Measurements from ENCODE around the gene ABCA8.
"Not testable (repeated sequence)": the region's sequence is repeated elsewhere in the genome, so short reads cannot be mapped to it uniquely, and the experiment has no call there.

The ABCA8 gene

GRCh38 chr17:68961214-68961882, 6.2 kb upstream of the ABCA8 start:
- no peaks in the 10 kb centered on the region for H3K9me3 ChIP-seq (ENCODE audit: control insufficient read depth in 1 of 2, low read length in 2 of 2)
- H3K27me3 ChIP-seq (ENCODE audit: control insufficient read depth in 1 of 2, insufficient read depth in 2 of 2, low read length in 2 of 2), result no peaks in the 10 kb centered on the region
- no peaks in the 10 kb centered on the region for H3K36me3 ChIP-seq (ENCODE audit: control insufficient read depth in 1 of 2, insufficient read depth in 2 of 2, low read length in 2 of 2)
- no peak overlapping the region for H3K9ac ChIP-seq (ENCODE audit: low read depth in 1 of 2, low read length in 2 of 2)
- no peak overlapping the region for H3K4me3 ChIP-seq (ENCODE audit: low read depth in 1 of 2, low read length in 2 of 2)
- H3K4me1 ChIP-seq (ENCODE audit: control insufficient read depth in 1 of 2, insufficient read depth in 2 of 2, low read length in 2 of 2), result no peaks in the 10 kb centered on the region
- no peak overlapping the region for H3K27ac ChIP-seq (ENCODE audit: low read depth, low read length)

- not testable (repeated sequence) for H3K27me3 ChIP-seq (ENCODE audit: control insufficient read depth in 1 of 2, insufficient read depth in 2 of 2, low read length in 2 of 2); H3K27ac ChIP-seq (ENCODE audit: low read depth, low read length); H3K36me3 ChIP-seq (ENCODE audit: control insufficient read depth in 1 of 2, insufficient read depth in 2 of 2, low read length in 2 of 2); H3K9me3 ChIP-seq (ENCODE audit: control insufficient read depth in 1 of 2, low read length in 2 of 2); H3K4me1 ChIP-seq (ENCODE audit: control insufficient read depth in 1 of 2, insufficient read depth in 2 of 2, low read length in 2 of 2); H3K9ac ChIP-seq (ENCODE audit: low read depth in 1 of 2, low read length in 2 of 2); H3K4me3 ChIP-seq (ENCODE audit: low read depth in 1 of 2, low read length in 2 of 2)
These were observed 3.9 kb upstream of the ABCA8 start for GRCh38 chr17:68959117-68959516.

- Histone ChIP-seq H3K4me1 (ENCODE audit: control insufficient read depth in 1 of 2, insufficient read depth in 2 of 2, low read length in 2 of 2) (no peaks in the 10 kb centered on the region), H3K9ac (ENCODE audit: low read depth in 1 of 2, low read length in 2 of 2) (no peak overlapping the region), H3K9me3 (ENCODE audit: control insufficient read depth in 1 of 2, low read length in 2 of 2) (no peaks in the 10 kb centered on the region), H3K27ac (ENCODE audit: low read depth, low read length) (no peak overlapping the region), H3K27me3 (ENCODE audit: control insufficient read depth in 1 of 2, insufficient read depth in 2 of 2, low read length in 2 of 2) (no peaks in the 10 kb centered on the region), H3K4me3 (ENCODE audit: low read depth in 1 of 2, low read length in 2 of 2) (no peak overlapping the region), H3K36me3 (ENCODE audit: control insufficient read depth in 1 of 2, insufficient read depth in 2 of 2, low read length in 2 of 2) (no peaks in the 10 kb centered on the region)
These were observed 2.8 kb upstream of the ABCA8 start for GRCh38 chr17:68957944-68958343.

GRCh38 chr17:68954146-68954896, 871 bp downstream of the ABCA8 start:
- Histone ChIP-seq H3K4me1 (ENCODE audit: control insufficient read depth in 1 of 2, insufficient read depth in 2 of 2, low read length in 2 of 2) (no peaks in the 10 kb centered on the region), H3K9me3 (ENCODE audit: control insufficient read depth in 1 of 2, low read length in 2 of 2) (no peaks in the 10 kb centered on the region), H3K27ac (ENCODE audit: low read depth, low read length) (no peak overlapping the region), H3K4me3 (ENCODE audit: low read depth in 1 of 2, low read length in 2 of 2) (peak overlapping the region in 1 of 2 donors; percentile 1), H3K9ac (ENCODE audit: low read depth in 1 of 2, low read length in 2 of 2) (no peak overlapping the region), H3K27me3 (ENCODE audit: control insufficient read depth in 1 of 2, insufficient read depth in 2 of 2, low read length in 2 of 2) (no peaks in the 10 kb centered on the region), H3K36me3 (ENCODE audit: control insufficient read depth in 1 of 2, insufficient read depth in 2 of 2, low read length in 2 of 2) (no peaks in the 10 kb centered on the region)

- Histone ChIP-seq H3K27me3 (ENCODE audit: control insufficient read depth in 1 of 2, insufficient read depth in 2 of 2, low read length in 2 of 2) (no peaks in the 10 kb centered on the region), H3K4me1 (ENCODE audit: control insufficient read depth in 1 of 2, insufficient read depth in 2 of 2, low read length in 2 of 2) (no peaks in the 10 kb centered on the region), H3K9me3 (ENCODE audit: control insufficient read depth in 1 of 2, low read length in 2 of 2) (no peaks in the 10 kb centered on the region), H3K9ac (ENCODE audit: low read depth in 1 of 2, low read length in 2 of 2) (no peak overlapping the region), H3K36me3 (ENCODE audit: control insufficient read depth in 1 of 2, insufficient read depth in 2 of 2, low read length in 2 of 2) (no peaks in the 10 kb centered on the region), H3K4me3 (ENCODE audit: low read depth in 1 of 2, low read length in 2 of 2) (peak overlapping the region in 1 of 2 donors; percentile 36), H3K27ac (ENCODE audit: low read depth, low read length) (no peak overlapping the region)
These were observed 1.7 kb downstream of the ABCA8 start for GRCh38 chr17:68953340-68953997.

GRCh38 chr17:68950725-68951124, 4.5 kb downstream of the ABCA8 start:
- no peak overlapping the region for H3K9ac ChIP-seq (ENCODE audit: low read depth in 1 of 2, low read length in 2 of 2)
- H3K4me3 ChIP-seq (ENCODE audit: low read depth in 1 of 2, low read length in 2 of 2), result no peak overlapping the region
- H3K27me3 ChIP-seq (ENCODE audit: control insufficient read depth in 1 of 2, insufficient read depth in 2 of 2, low read length in 2 of 2), result no peaks in the 10 kb centered on the region
- H3K27ac ChIP-seq (ENCODE audit: low read depth, low read length), result no peak overlapping the region
- H3K9me3 ChIP-seq (ENCODE audit: control insufficient read depth in 1 of 2, low read length in 2 of 2), result no peaks in the 10 kb centered on the region
- no peaks in the 10 kb centered on the region for H3K36me3 ChIP-seq (ENCODE audit: control insufficient read depth in 1 of 2, insufficient read depth in 2 of 2, low read length in 2 of 2)
- no peaks in the 10 kb centered on the region for H3K4me1 ChIP-seq (ENCODE audit: control insufficient read depth in 1 of 2, insufficient read depth in 2 of 2, low read length in 2 of 2)

GRCh38 chr17:68947868-68948267, 7.3 kb downstream of the ABCA8 start:
- H3K27me3 ChIP-seq (ENCODE audit: control insufficient read depth in 1 of 2, insufficient read depth in 2 of 2, low read length in 2 of 2); H3K4me3 ChIP-seq (ENCODE audit: low read depth in 1 of 2, low read length in 2 of 2); H3K36me3 ChIP-seq (ENCODE audit: control insufficient read depth in 1 of 2, insufficient read depth in 2 of 2, low read length in 2 of 2); H3K27ac ChIP-seq (ENCODE audit: low read depth, low read length); H3K4me1 ChIP-seq (ENCODE audit: control insufficient read depth in 1 of 2, insufficient read depth in 2 of 2, low read length in 2 of 2); H3K9me3 ChIP-seq (ENCODE audit: control insufficient read depth in 1 of 2, low read length in 2 of 2); H3K9ac ChIP-seq (ENCODE audit: low read depth in 1 of 2, low read length in 2 of 2): not testable (repeated sequence)

GRCh38 chr17:68944435-68945035, 10.7 kb downstream of the ABCA8 start:
- H3K4me3 ChIP-seq (ENCODE audit: low read depth in 1 of 2, low read length in 2 of 2), result no peak overlapping the region
- no peaks in the 10 kb centered on the region for H3K27me3 ChIP-seq (ENCODE audit: control insufficient read depth in 1 of 2, insufficient read depth in 2 of 2, low read length in 2 of 2)
- H3K9ac ChIP-seq (ENCODE audit: low read depth in 1 of 2, low read length in 2 of 2), result no peak overlapping the region
- no peaks in the 10 kb centered on the region for H3K9me3 ChIP-seq (ENCODE audit: control insufficient read depth in 1 of 2, low read length in 2 of 2)
- no peaks in the 10 kb centered on the region for H3K36me3 ChIP-seq (ENCODE audit: control insufficient read depth in 1 of 2, insufficient read depth in 2 of 2, low read length in 2 of 2)
- H3K27ac ChIP-seq (ENCODE audit: low read depth, low read length), result no peak overlapping the region
- H3K4me1 ChIP-seq (ENCODE audit: control insufficient read depth in 1 of 2, insufficient read depth in 2 of 2, low read length in 2 of 2), result no peaks in the 10 kb centered on the region

- H3K36me3 ChIP-seq (ENCODE audit: control insufficient read depth in 1 of 2, insufficient read depth in 2 of 2, low read length in 2 of 2); H3K27ac ChIP-seq (ENCODE audit: low read depth, low read length); H3K9me3 ChIP-seq (ENCODE audit: control insufficient read depth in 1 of 2, low read length in 2 of 2); H3K27me3 ChIP-seq (ENCODE audit: control insufficient read depth in 1 of 2, insufficient read depth in 2 of 2, low read length in 2 of 2); H3K4me3 ChIP-seq (ENCODE audit: low read depth in 1 of 2, low read length in 2 of 2); H3K9ac ChIP-seq (ENCODE audit: low read depth in 1 of 2, low read length in 2 of 2); H3K4me1 ChIP-seq (ENCODE audit: control insufficient read depth in 1 of 2, insufficient read depth in 2 of 2, low read length in 2 of 2): not testable (repeated sequence)
These were observed 11.4 kb downstream of the ABCA8 start for GRCh38 chr17:68943812-68944182.

- no peak overlapping the region for H3K27ac ChIP-seq (ENCODE audit: low read depth, low read length)
- H3K4me1 ChIP-seq (ENCODE audit: control insufficient read depth in 1 of 2, insufficient read depth in 2 of 2, low read length in 2 of 2), result peaks cover 0 to under 1% of the 10 kb centered on the region in 2 donors
- no peaks in the 10 kb centered on the region for H3K9me3 ChIP-seq (ENCODE audit: control insufficient read depth in 1 of 2, low read length in 2 of 2)
- H3K27me3 ChIP-seq (ENCODE audit: control insufficient read depth in 1 of 2, insufficient read depth in 2 of 2, low read length in 2 of 2), result no peaks in the 10 kb centered on the region
- H3K9ac ChIP-seq (ENCODE audit: low read depth in 1 of 2, low read length in 2 of 2), result no peak overlapping the region
- no peak overlapping the region for H3K4me3 ChIP-seq (ENCODE audit: low read depth in 1 of 2, low read length in 2 of 2)
- H3K36me3 ChIP-seq (ENCODE audit: control insufficient read depth in 1 of 2, insufficient read depth in 2 of 2, low read length in 2 of 2), result no peaks in the 10 kb centered on the region
These were observed 11.9 kb downstream of the ABCA8 start for GRCh38 chr17:68943123-68943811.

Data from duodenal mucosa (tissue), 2 donors.